22Rv1 (cell line): ENCODE measurements around the gene TMEM236.

Experiments used
- H3K27ac ChIP-seq: fragments of 450-650 bp; 2 replicates; pipeline ENCODE4 v1.5.1; 2017
- ZFX ChIP-seq: fragments of 450-650 bp; IDR thresholded peaks from 2 replicates; pipeline ENCODE4 v1.6.1; 2017; ENCODE audit warnings: antibody characterized with exemption, borderline replicate concordance
- TF ChIP-seq, protein P1 (sequence below): fragments of 450-650 bp; IDR thresholded peaks from 2 replicates; pipeline ENCODE4 v1.5.1; 2017; ENCODE audit warnings: mild to moderate bottlenecking

TMEM236 gene, protein sequence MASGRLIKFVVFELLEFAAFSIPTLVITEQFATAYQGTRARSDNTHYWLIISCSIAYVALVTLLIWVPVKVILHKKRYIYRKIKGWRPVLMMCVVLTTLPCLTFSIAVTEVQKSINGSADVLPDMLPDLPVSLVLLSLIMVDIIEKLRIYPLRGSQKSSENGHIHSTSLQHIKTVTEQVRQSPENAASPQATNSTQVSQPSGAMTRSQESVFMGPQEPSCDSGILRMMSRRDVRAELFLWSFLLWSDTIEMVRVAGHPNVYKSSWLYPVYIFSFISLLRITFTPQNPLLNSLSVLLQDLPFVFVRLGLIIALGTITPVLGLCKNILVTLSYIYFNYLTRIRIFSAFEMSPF

DNA sequence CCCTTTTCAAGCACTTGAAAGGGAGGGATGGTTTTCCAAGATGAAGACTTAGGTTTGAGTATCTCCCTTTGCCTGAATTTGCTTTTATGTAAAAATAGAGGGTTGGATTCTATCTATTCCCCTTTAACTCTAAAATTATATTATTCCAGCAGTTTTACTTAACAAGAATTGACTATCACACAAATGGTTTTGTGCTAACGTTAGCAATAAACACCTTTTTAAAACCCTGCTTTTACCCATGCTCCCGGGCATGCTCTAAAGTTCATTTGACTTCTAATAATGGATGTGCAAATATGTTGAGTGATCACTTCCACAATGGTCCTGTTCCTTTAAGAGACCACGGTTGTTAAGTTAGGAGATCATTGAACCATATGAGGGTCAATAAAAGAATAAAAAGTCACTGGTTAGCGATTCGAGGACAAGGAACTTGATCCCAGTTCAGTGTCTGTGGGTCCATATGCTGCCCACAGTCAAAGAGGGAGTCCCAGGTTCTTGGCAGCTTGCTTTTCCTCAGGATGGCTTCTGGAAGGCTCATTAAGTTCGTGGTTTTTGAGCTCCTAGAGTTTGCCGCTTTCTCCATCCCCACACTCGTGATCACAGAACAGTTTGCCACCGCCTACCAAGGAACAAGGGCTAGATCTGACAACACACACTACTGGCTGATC lies at the start of gene TMEM236:
TMEM236 (plus strand) TSS at position 421 of the 665 bp plus-strand sequence; CDS start at position 516, 95 bp downstream.
- H3K27ac ChIP-seq: no peak within 1 kb of the TSS
- no peak for TF ChIP-seq ZFX
- TF ChIP-seq, protein P1, sequence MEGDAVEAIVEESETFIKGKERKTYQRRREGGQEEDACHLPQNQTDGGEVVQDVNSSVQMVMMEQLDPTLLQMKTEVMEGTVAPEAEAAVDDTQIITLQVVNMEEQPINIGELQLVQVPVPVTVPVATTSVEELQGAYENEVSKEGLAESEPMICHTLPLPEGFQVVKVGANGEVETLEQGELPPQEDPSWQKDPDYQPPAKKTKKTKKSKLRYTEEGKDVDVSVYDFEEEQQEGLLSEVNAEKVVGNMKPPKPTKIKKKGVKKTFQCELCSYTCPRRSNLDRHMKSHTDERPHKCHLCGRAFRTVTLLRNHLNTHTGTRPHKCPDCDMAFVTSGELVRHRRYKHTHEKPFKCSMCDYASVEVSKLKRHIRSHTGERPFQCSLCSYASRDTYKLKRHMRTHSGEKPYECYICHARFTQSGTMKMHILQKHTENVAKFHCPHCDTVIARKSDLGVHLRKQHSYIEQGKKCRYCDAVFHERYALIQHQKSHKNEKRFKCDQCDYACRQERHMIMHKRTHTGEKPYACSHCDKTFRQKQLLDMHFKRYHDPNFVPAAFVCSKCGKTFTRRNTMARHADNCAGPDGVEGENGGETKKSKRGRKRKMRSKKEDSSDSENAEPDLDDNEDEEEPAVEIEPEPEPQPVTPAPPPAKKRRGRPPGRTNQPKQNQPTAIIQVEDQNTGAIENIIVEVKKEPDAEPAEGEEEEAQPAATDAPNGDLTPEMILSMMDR: no peak

DNA sequence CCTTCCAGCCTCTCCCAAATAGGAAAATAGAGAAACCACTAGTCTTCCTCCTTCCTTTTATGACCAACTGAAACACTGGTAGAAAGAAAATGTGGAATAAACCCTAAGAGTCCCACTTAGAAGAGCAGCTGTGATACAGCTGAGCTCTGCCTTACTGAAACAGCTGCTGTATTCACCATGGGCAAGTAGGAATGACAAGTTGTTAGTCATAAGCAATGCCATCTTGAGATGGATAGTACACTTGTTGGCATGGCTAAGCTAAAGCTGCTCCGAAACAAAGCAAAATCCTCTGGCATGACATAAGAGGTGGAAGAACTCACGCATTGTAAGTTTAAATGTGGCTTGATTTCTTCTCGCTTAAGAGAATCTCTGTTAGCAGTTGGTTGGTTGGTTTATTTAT lies 48.3 kb upstream of the TMEM236 start:
- no peak for TF ChIP-seq ZFX
- TF ChIP-seq, protein P1: no peak
- no peak overlapping the region for H3K27ac ChIP-seq

DNA sequence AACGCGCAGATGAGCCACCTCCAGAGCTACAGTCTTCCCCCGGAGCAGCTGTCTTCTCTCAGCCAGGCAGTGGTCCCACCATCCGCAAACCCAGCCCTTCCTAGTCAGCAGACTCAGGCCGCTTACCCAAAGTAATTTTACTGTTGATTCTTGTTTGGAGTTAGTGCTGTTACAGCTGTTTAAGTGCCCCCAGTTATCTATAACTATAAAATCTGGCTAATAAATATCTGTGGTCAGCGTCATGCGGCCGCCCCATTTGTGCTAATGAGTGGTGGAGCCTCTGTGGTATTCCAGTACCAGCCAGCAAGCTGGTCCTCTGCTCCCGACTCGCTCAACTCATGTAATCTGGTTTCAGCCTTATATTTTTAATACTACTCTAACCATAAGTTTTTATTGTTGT lies 43.2 kb upstream of the TMEM236 start:
- H3K27ac ChIP-seq: no peak overlapping the region
- no peak for TF ChIP-seq ZFX
- TF ChIP-seq, protein P1: no peak

DNA sequence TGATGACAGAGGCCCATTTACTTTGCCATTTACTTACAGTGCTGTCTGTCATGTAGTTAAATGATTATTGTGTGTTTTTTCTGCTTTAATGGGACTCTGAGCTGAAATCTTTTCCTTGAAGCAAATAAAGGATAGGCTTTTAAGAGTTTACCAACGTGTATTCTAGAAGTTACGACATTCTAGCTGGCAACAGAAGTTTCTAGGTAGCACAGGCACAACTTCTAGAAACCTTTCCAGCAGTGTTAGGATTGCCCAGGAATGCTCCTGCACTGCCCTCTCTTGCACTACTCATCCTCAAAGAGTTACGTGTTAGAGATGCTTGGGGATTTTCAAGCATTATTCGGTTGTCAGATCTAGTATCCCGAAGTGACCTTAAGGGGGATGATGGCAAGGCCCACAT lies 42.5 kb upstream of the TMEM236 start:
- TF ChIP-seq ZFX: no peak
- TF ChIP-seq, protein P1: no peak
- no peak overlapping the region for H3K27ac ChIP-seq

DNA sequence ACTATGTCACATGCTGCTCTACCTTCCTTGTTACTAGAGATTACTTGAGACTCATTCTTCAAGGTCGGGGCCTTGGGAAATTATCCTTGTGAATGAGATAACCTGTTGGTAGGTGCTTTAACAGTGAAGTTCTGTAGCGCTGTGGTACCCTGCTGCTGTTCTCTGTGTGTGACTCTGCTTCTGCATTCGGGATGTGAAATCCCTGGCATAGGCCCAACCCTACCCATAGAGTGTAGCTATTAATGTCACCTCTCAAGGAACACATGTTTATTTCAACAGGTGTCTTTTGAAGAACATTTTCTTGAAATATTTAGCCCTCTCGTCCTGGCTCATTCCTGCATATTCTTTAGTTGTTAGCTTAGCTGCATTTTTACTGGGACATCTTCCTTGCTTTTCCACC lies 41.8 kb upstream of the TMEM236 start:
- TF ChIP-seq, protein P1: no peak
- TF ChIP-seq ZFX: no peak
- H3K27ac ChIP-seq: no peak overlapping the region

DNA sequence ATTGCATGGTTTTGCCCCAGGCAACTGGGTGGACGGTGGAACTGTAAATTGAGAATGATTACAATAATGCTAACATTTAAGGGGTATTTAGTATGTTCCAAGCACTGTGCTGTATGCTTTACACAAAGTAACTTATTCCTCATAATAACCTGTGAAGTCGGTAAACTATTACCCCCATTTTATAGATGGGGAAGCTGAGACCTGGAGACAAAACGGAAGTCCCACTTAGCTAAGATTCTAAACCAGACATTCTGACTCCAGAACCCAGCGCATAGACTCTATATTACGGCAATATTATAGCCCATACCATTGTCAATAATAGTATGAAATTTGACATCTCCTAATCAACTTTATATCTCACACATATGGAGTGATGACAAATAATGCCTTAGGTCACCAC lies 39.9 kb upstream of the TMEM236 start:
- TF ChIP-seq ZFX: no peak
- TF ChIP-seq, protein P1: no peak
- H3K27ac ChIP-seq: no peak overlapping the region
